ENCODE data around the gene RABGAP1. TPM values are rescaled to one million over a fixed set of nuclear protein-coding genes. Genes with fewer than 3 reads are reported as not detected.

Gene RABGAP1
- total RNA-seq, 3 donors from 2014 or later (not counting 1 experiment from before 2014, with no cell fraction given), result 37.4 to 49.2 (median 43.0) TPM

DNA sequence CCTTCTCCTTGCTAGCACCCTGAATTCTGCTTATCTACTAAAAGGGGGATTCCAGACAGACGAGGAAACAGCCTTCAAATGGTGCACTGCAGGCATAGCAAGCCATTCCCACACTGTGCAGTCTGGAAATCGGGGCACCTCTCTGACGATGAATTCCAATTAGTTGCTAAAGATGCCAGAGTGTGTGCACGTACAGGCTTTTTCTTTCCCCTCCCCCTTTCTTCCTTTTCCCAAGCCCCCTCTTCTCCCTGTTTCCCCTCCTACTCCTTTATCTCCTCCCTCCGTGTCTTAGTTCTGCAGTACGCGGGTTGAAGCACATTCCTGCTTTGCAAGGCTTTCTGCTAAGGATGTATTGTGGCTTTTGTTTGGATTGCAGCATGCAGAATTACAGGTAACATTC lies 92.5 kb downstream of the RABGAP1 start, which contains the start of gene GPR21:
Gene GPR21, plus strand, starts transcription at position 316 of the 400 bp plus-strand sequence. CDS start 900 bp downstream, outside the sequence.
- Mint-ChIP-seq H3K4me3 (no peak within 1 kb of the TSS), H3K4me1 (peaks cover 5 to 22% of the 10 kb centered on the region in 2 donors), H3K27me3 (ENCODE audit: low read depth in 2 of 2) (no peaks in the 10 kb centered on the region), H3K27ac (peak within 1 kb of the TSS in 1 of 2 donors; percentile 31), H3K36me3 (no peaks in the 10 kb centered on the region), H3K9me3 (no peaks in the 10 kb centered on the region)
- ATAC-seq (no peak), DNase-seq (no peak)
- WGBS (ENCODE audit: insufficient coverage), result 47% methylated on average over 6 of the region's 7 CpGs
- Histone ChIP-seq H3K27me3 (ENCODE audit: control insufficient read depth, insufficient read depth, low read length) (no peaks in the 10 kb centered on the region), H3K27ac (ENCODE audit: low read length) (no peak within 1 kb of the TSS), H3K9me3 (ENCODE audit: control insufficient read depth, insufficient read depth, low read length) (no peaks in the 10 kb centered on the region), H3K4me1 (ENCODE audit: control insufficient read depth, insufficient read depth, low read length) (no peaks in the 10 kb centered on the region), H3K36me3 (ENCODE audit: control insufficient read depth, insufficient read depth, low read length) (peaks cover under 1% of the 10 kb centered on the region), H3K4me3 (ENCODE audit: low read length) (no peak within 1 kb of the TSS)
- intact Hi-C loops (cut with micrococcal nuclease), result no loop called here
- TF ChIP-seq CTCF (IDR thresholded peaks at IDR 0.05), result no peak

DNA sequence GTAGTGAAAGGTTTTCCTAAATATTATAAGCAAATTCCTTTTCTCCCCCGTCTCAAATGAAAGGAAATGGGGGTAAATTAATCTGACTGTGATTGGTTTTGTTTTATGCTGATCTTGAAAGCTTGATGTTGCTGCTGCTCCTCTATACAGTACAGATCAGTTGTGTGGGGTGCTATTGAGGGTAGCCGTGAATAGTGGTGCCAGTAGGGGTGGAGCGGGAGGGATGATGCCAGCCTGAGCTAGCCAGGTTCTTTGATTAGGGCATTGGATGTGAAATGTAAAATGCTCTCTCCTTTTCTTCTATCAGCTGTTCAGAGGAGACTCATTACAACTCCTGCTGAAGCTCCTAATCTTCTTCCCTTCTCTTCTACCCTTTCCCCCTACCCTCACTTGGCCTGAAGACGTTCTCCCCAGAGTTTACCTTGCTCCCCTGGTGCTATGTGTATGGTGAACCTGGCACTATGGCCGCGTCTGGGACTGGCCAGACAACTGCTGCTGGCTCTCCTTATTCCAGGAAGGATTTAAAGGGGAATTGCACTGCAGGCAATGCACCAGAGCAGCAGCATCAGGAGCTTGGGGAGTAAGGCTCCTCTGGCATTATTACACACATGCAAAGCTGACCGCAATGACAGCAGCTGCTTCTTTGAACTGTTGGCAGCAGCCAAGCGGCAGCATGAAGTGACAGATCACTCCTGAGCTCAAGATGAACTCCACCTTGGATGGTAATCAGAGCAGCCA lies 93.2 kb downstream of the RABGAP1 start:
- no peaks in the 10 kb centered on the region for H3K36me3 Mint-ChIP-seq
- H3K4me3 ChIP-seq (ENCODE audit: low read length), result no peak overlapping the region
- no peaks in the 10 kb centered on the region for H3K4me1 ChIP-seq (ENCODE audit: control insufficient read depth, insufficient read depth, low read length)
- no peak overlapping the region for H3K4me3 Mint-ChIP-seq
- no peaks in the 10 kb centered on the region for H3K27me3 ChIP-seq (ENCODE audit: control insufficient read depth, insufficient read depth, low read length)
- no peaks in the 10 kb centered on the region for H3K9me3 Mint-ChIP-seq
- H3K27ac Mint-ChIP-seq, result peak overlapping the region in 1 of 2 donors; percentile 31
- no peak overlapping the region for H3K27ac ChIP-seq (ENCODE audit: low read length)
- H3K27me3 Mint-ChIP-seq (ENCODE audit: low read depth in 2 of 2), result no peaks in the 10 kb centered on the region
- ATAC-seq (no peak), DNase-seq (peak in 1 of 2 donors; percentile 6)
- WGBS (ENCODE audit: insufficient coverage), result 39% methylated on average over 7 of the region's 8 CpGs
- no peaks in the 10 kb centered on the region for H3K9me3 ChIP-seq (ENCODE audit: control insufficient read depth, insufficient read depth, low read length)
- H3K4me1 Mint-ChIP-seq, result peaks cover 5 to 22% of the 10 kb centered on the region in 2 donors
- TF ChIP-seq CTCF (IDR thresholded peaks at IDR 0.05), result no peak
- intact Hi-C loops (cut with micrococcal nuclease), result no loop called here
- no peaks in the 10 kb centered on the region for H3K36me3 ChIP-seq (ENCODE audit: control insufficient read depth, insufficient read depth, low read length)

DNA sequence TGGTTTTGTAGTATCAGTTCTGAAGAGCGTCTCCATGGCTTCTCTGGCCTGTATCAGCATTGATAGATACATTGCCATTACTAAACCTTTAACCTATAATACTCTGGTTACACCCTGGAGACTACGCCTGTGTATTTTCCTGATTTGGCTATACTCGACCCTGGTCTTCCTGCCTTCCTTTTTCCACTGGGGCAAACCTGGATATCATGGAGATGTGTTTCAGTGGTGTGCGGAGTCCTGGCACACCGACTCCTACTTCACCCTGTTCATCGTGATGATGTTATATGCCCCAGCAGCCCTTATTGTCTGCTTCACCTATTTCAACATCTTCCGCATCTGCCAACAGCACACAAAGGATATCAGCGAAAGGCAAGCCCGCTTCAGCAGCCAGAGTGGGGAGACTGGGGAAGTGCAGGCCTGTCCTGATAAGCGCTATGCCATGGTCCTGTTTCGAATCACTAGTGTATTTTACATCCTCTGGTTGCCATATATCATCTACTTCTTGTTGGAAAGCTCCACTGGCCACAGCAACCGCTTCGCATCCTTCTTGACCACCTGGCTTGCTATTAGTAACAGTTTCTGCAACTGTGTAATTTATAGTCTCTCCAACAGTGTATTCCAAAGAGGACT lies 94.2 kb downstream of the RABGAP1 start:
- Histone ChIP-seq H3K36me3 (ENCODE audit: control insufficient read depth, insufficient read depth, low read length) (no peaks in the 10 kb centered on the region), H3K27me3 (ENCODE audit: control insufficient read depth, insufficient read depth, low read length) (no peaks in the 10 kb centered on the region), H3K9me3 (ENCODE audit: control insufficient read depth, insufficient read depth, low read length) (no peaks in the 10 kb centered on the region), H3K27ac (ENCODE audit: low read length) (no peak overlapping the region), H3K4me3 (ENCODE audit: low read length) (no peak overlapping the region), H3K4me1 (ENCODE audit: control insufficient read depth, insufficient read depth, low read length) (no peaks in the 10 kb centered on the region)
- H3K27ac Mint-ChIP-seq, result no peak overlapping the region
- intact Hi-C loops (cut with micrococcal nuclease), result no loop called here
- H3K4me1 Mint-ChIP-seq, result peaks cover 5 to 22% of the 10 kb centered on the region in 2 donors
- H3K4me3 Mint-ChIP-seq, result no peak overlapping the region
- DNase-seq (no peak), ATAC-seq (no peak)
- no peaks in the 10 kb centered on the region for H3K36me3 Mint-ChIP-seq
- no peaks in the 10 kb centered on the region for H3K27me3 Mint-ChIP-seq (ENCODE audit: low read depth in 2 of 2)
- TF ChIP-seq CTCF (IDR thresholded peaks at IDR 0.05), result no peak
- no peaks in the 10 kb centered on the region for H3K9me3 Mint-ChIP-seq
- 69% methylated on average over 13 of the region's 13 CpGs for WGBS (ENCODE audit: insufficient coverage)
